Stimulated activated CD4-positive, alpha-beta T cell treated with anti-CD3 and anti-CD28 coated beads, Interleukin-1b, Interleukin-23, amount 100 ng/mL, for 24 hours (primary cell): Measurements from ENCODE around the gene FBXL20.

Experiments
- DNase-seq, 4 experiments: peaks; one replicate each; pipeline ENCODE4 v3.0.0-alpha.2; 2020; ENCODE audit warnings: low read depth in 4 of 4, low spot score in 1 of 4

FBXL20 gene

GRCh38 chr17:39229274-39229913 is 172.0 kb downstream of the FBXL20 start:
- DNase-seq = no peak

GRCh38 chr17:39227364-39227919 is 174.0 kb downstream of the FBXL20 start:
- no peak for DNase-seq

GRCh38 chr17:39225959-39226683 is 175.3 kb downstream of the FBXL20 start:
- peak in 1 of 4 experiments; percentile 50 for DNase-seq

GRCh38 chr17:39225308-39225958 is 176.0 kb downstream of the FBXL20 start, which contains the start of gene STAC2:
Gene STAC2 (minus strand): TSS chr17:39225945. CDS start chr17:39225502, 443 bp downstream.
- no peak for DNase-seq

GRCh38 chr17:39224778-39225307 is 176.6 kb downstream of the FBXL20 start:
- no peak for DNase-seq

- no peak for DNase-seq
These were observed 177.3 kb downstream of the FBXL20 start for GRCh38 chr17:39223907-39224777.

GRCh38 chr17:39222866-39223834 is 178.3 kb downstream of the FBXL20 start:
- no peak for DNase-seq

GRCh38 chr17:39222151-39222550 is 179.3 kb downstream of the FBXL20 start:
- DNase-seq = no peak

- no peak for DNase-seq
These were observed 179.9 kb downstream of the FBXL20 start for GRCh38 chr17:39221572-39221971.

- no peak for DNase-seq
These were observed 181.7 kb downstream of the FBXL20 start for GRCh38 chr17:39219647-39220154.

- DNase-seq = no peak
These were observed 182.5 kb downstream of the FBXL20 start for GRCh38 chr17:39218906-39219305.

GRCh38 chr17:39217734-39218369 is 183.6 kb downstream of the FBXL20 start:
- DNase-seq = no peak

- no peak for DNase-seq
These were observed 187.6 kb downstream of the FBXL20 start for GRCh38 chr17:39213852-39214251.

GRCh38 chr17:39212841-39213480 is 188.5 kb downstream of the FBXL20 start:
- no peak for DNase-seq

GRCh38 chr17:39212195-39212810 is 189.1 kb downstream of the FBXL20 start:
- DNase-seq = no peak

GRCh38 chr17:39210093-39210434 is 191.4 kb downstream of the FBXL20 start:
- no peak for DNase-seq

GRCh38 chr17:39209317-39210092 is 191.9 kb downstream of the FBXL20 start:
- DNase-seq = peak in 3 of 4 experiments; percentile 49 to 65 (median 50)
